ENCODE measurements around the gene KCNT1. TPM values are rescaled to one million over a fixed set of nuclear protein-coding genes. Genes with fewer than 3 reads are reported as not detected.

KCNT1 gene
- total RNA-seq, 1 experiment from 2014 or later, result 0.51 TPM

GRCh38 chr9:135748676-135749075 lies 46.7 kb downstream of the KCNT1 start:
- H3K4me3 ChIP-seq, result no peak overlapping the region
- no peaks in the 10 kb centered on the region for H3K9me3 ChIP-seq (replicated peaks)
- H3K27me3 ChIP-seq, result peaks cover 46% of the 10 kb centered on the region
- H3K27ac ChIP-seq, result no peak overlapping the region
- H3K4me1 ChIP-seq, result no peaks in the 10 kb centered on the region
- no peak for DNase-seq
- no peaks in the 10 kb centered on the region for H3K36me3 ChIP-seq

GRCh38 chr9:135749171-135750045 lies 47.4 kb downstream of the KCNT1 start:
- no peak for DNase-seq
- no peak overlapping the region for H3K4me3 ChIP-seq

GRCh38 chr9:135750786-135751185 lies 48.8 kb downstream of the KCNT1 start:
- Histone ChIP-seq H3K27ac (no peak overlapping the region), H3K27me3 (peaks cover 27% of the 10 kb centered on the region)

More at GRCh38 chr9:135749171-135750045, 47.4 kb downstream of the KCNT1 start:
- no peak overlapping the region for H3K27ac ChIP-seq
- no peaks in the 10 kb centered on the region for H3K9me3 ChIP-seq (replicated peaks)
- no peaks in the 10 kb centered on the region for H3K4me1 ChIP-seq
- H3K27me3 ChIP-seq, result peaks cover 41% of the 10 kb centered on the region
- no peaks in the 10 kb centered on the region for H3K36me3 ChIP-seq

GRCh38 chr9:135751501-135751900 lies 49.5 kb downstream of the KCNT1 start:
- Histone ChIP-seq H3K27me3 (peaks cover 20% of the 10 kb centered on the region), H3K36me3 (no peaks in the 10 kb centered on the region), H3K4me3 (no peak overlapping the region), H3K27ac (no peak overlapping the region), H3K9me3 (replicated peaks) (no peaks in the 10 kb centered on the region), H3K4me1 (no peaks in the 10 kb centered on the region)
- no peak for DNase-seq

More at GRCh38 chr9:135750786-135751185, 48.8 kb downstream of the KCNT1 start:
- Histone ChIP-seq H3K9me3 (replicated peaks) (no peaks in the 10 kb centered on the region), H3K4me3 (no peak overlapping the region), H3K36me3 (no peaks in the 10 kb centered on the region), H3K4me1 (no peaks in the 10 kb centered on the region)
- DNase-seq, result no peak

GRCh38 chr9:135752281-135753204 lies 50.6 kb downstream of the KCNT1 start:
- Histone ChIP-seq H3K9me3 (replicated peaks) (no peaks in the 10 kb centered on the region), H3K4me3 (no peak overlapping the region), H3K27me3 (peaks cover 12% of the 10 kb centered on the region), H3K27ac (no peak overlapping the region), H3K36me3 (no peaks in the 10 kb centered on the region), H3K4me1 (no peaks in the 10 kb centered on the region)
- no peak for DNase-seq

- Histone ChIP-seq H3K27me3 (peaks cover 8% of the 10 kb centered on the region; the same call in 1 of the 2 replicates), H3K9me3 (replicated peaks) (no peaks in the 10 kb centered on the region), H3K36me3 (no peaks in the 10 kb centered on the region), H3K4me3 (no peak overlapping the region), H3K27ac (no peak overlapping the region), H3K4me1 (no peaks in the 10 kb centered on the region)
- no peak for DNase-seq
These were observed 51.6 kb downstream of the KCNT1 start for GRCh38 chr9:135753391-135754105.

- Histone ChIP-seq H3K4me3 (no peak overlapping the region), H3K27ac (no peak overlapping the region), H3K36me3 (no peaks in the 10 kb centered on the region), H3K9me3 (replicated peaks) (no peaks in the 10 kb centered on the region), H3K27me3 (peaks cover 4% of the 10 kb centered on the region; the same call in 1 of the 2 replicates), H3K4me1 (no peaks in the 10 kb centered on the region)
- DNase-seq, result no peak
These were observed 54.6 kb downstream of the KCNT1 start for GRCh38 chr9:135756576-135756975.

GRCh38 chr9:135757356-135757755 lies 55.4 kb downstream of the KCNT1 start:
- Histone ChIP-seq H3K27ac (no peak overlapping the region), H3K36me3 (no peaks in the 10 kb centered on the region), H3K9me3 (replicated peaks) (no peaks in the 10 kb centered on the region), H3K4me3 (no peak overlapping the region), H3K4me1 (no peaks in the 10 kb centered on the region), H3K27me3 (no peaks in the 10 kb centered on the region; the same call in 1 of the 2 replicates)
- DNase-seq, result peak in 1 of 2 experiments; percentile 33

- no peaks in the 10 kb centered on the region for H3K4me1 ChIP-seq
- no peak for DNase-seq
These were observed 56.1 kb downstream of the KCNT1 start for GRCh38 chr9:135758056-135758455.

GRCh38 chr9:135758870-135759269 lies 56.9 kb downstream of the KCNT1 start:
- no peak overlapping the region for H3K4me3 ChIP-seq
- DNase-seq, result no peak
- H3K4me1 ChIP-seq, result no peaks in the 10 kb centered on the region
- H3K27me3 ChIP-seq, result no peaks in the 10 kb centered on the region
- no peaks in the 10 kb centered on the region for H3K9me3 ChIP-seq (replicated peaks)
- H3K27ac ChIP-seq, result no peak overlapping the region
- H3K36me3 ChIP-seq, result no peaks in the 10 kb centered on the region

More at GRCh38 chr9:135758056-135758455, 56.1 kb downstream of the KCNT1 start:
- Histone ChIP-seq H3K27ac (no peak overlapping the region), H3K9me3 (replicated peaks) (no peaks in the 10 kb centered on the region), H3K27me3 (no peaks in the 10 kb centered on the region), H3K36me3 (no peaks in the 10 kb centered on the region), H3K4me3 (no peak overlapping the region)

- Histone ChIP-seq H3K9me3 (replicated peaks) (no peaks in the 10 kb centered on the region), H3K4me3 (no peak overlapping the region), H3K27me3 (no peaks in the 10 kb centered on the region), H3K36me3 (no peaks in the 10 kb centered on the region), H3K27ac (no peak overlapping the region), H3K4me1 (no peaks in the 10 kb centered on the region)
- DNase-seq, result no peak
These were observed 57.8 kb downstream of the KCNT1 start for GRCh38 chr9:135759676-135760300.

- no peak overlapping the region for H3K27ac ChIP-seq
- no peaks in the 10 kb centered on the region for H3K4me1 ChIP-seq
- H3K4me3 ChIP-seq, result no peak overlapping the region
- H3K36me3 ChIP-seq, result no peaks in the 10 kb centered on the region
- H3K27me3 ChIP-seq, result no peaks in the 10 kb centered on the region
- no peak for DNase-seq
- H3K9me3 ChIP-seq (replicated peaks), result no peaks in the 10 kb centered on the region
These were observed 58.5 kb downstream of the KCNT1 start for GRCh38 chr9:135760465-135760864.

GRCh38 chr9:135761150-135761844 lies 59.3 kb downstream of the KCNT1 start:
- H3K27ac ChIP-seq, result no peak overlapping the region
- DNase-seq, result no peak
- H3K4me3 ChIP-seq, result no peak overlapping the region
- no peaks in the 10 kb centered on the region for H3K27me3 ChIP-seq
- no peaks in the 10 kb centered on the region for H3K4me1 ChIP-seq
- H3K9me3 ChIP-seq (replicated peaks), result no peaks in the 10 kb centered on the region
- no peaks in the 10 kb centered on the region for H3K36me3 ChIP-seq

- Histone ChIP-seq H3K36me3 (no peaks in the 10 kb centered on the region), H3K9me3 (replicated peaks) (no peaks in the 10 kb centered on the region), H3K4me1 (no peaks in the 10 kb centered on the region), H3K27ac (no peak overlapping the region), H3K4me3 (no peak overlapping the region), H3K27me3 (no peaks in the 10 kb centered on the region)
- no peak for DNase-seq
These were observed 59.8 kb downstream of the KCNT1 start for GRCh38 chr9:135761845-135762168.

Measured in SJCRH30 (cell line).